HG03097 (cell line): Measurements from ENCODE around the gene CPB2.

Experiments
- ATAC-seq: cut with Tn5 transposase; IDR thresholded peaks from one replicate; pipeline ENCODE4 v1.9.1; 2021; ENCODE audit not compliant: unreplicated experiment, low FRiP score

The CPB2 gene

DNA sequence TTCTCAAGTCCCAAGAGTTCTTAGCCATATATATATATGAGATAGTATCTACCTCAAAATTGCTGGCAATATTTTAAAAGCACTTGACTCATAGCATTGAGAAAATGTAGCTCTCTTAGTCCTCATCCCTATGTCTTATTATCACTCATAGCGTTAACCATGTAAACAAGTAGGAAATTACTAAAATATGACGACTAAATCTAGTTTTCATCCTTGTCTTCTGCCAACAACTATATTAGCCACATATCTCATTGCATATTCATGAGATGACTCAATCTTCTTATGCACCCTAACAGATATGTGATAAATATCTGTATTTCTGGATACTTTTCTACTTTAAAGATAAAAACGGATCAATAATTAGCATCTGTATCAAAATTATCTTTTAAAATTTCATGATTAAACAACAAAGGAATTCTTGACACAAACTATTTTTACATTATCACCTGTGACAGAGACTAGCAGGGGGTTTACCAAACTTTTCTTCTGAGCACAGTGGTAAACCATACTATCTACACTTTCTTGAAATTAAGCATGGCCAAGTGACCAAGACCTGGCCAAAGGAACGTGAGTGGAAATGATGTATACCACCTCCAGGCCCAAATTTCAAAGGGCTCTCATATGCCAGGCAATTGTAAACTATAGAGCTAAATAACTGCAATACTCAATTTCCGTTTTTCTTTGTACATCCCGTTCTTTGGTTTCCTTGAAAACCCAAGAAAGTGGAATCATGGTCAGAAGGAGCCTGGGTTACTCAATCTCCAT, 98.0 kb downstream of the CPB2 start:
- no peak for ATAC-seq

DNA sequence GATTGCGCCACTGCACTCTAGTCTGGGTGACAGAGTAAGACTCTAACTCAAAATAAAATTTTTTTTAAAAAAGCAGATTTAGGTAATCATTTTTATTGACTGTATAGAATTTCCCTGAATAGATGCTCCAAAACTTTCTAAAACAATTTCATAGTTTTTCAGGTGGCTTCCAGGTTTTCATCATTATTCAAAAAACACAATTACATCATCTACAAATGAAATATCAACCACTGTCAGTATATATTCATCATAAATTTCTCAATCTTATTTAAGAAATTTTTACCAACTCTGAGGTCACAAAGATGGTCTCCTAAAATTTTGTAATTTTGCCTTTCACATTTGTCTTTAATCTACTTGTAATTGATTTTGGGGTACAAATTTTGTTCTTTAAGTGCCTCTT, 100.3 kb downstream of the CPB2 start:
- ATAC-seq: no peak
